Spleen (tissue), 13 donors: ENCODE data around the gene SNW1. TPM values are rescaled to one million over a fixed set of nuclear protein-coding genes. Genes with fewer than 3 reads are reported as not detected.
A peak's percentile ranks its signal among the peaks of the same experiment; 100 is the strongest.

Experiments used
- DNase-seq: peaks from one replicate; pipeline ENCODE4 v3.0.0-alpha.2; 2020
- H3K27ac ChIP-seq, 8 donors: fragments of 200-600 bp; sonication (generic) in 7 of 8; 1 replicate in 4 of 8; 2 replicates in 4 of 8; pipeline versions ENCODE4 v1.5.0 to v1.8.0; 2016 to 2021; ENCODE audit warnings: inconsistent platforms in 4 of 8, mild to moderate bottlenecking in 4 of 8, moderate library complexity in 1 of 8
- H3K27me3 ChIP-seq, 7 donors: fragments of 200-600 bp; sonication (generic) in 6 of 7; replicated peaks in 1 of 7; 1 replicate in 4 of 7; 2 replicates in 3 of 7; pipeline versions ENCODE4 v1.5.0 to v1.8.0; 2016 to 2021; ENCODE audit warnings: inconsistent platforms in 3 of 7, mild to moderate bottlenecking in 1 of 7
- H3K36me3 ChIP-seq, 6 donors: fragments of 200-600 bp; sonication (generic) in 5 of 6; 1 replicate in 4 of 6; 2 replicates in 2 of 6; pipeline versions ENCODE4 v1.5.0 to v1.8.0; 2016 to 2021; ENCODE audit warnings: inconsistent platforms in 2 of 6
- H3K4me1 ChIP-seq, 6 donors: fragments of 200-600 bp; sonication (generic) in 5 of 6; 1 replicate in 3 of 6; 2 replicates in 3 of 6; pipeline versions ENCODE4 v1.5.0 to v1.8.0; 2016 to 2021; ENCODE audit warnings: inconsistent platforms in 3 of 6
- H3K4me3 ChIP-seq, 8 donors: fragments of 200-600 bp; sonication (generic) in 7 of 8; 1 replicate in 4 of 8; 2 replicates in 4 of 8; pipeline versions ENCODE4 v1.5.0 to v1.8.0; 2016 to 2021; ENCODE audit warnings: inconsistent platforms in 4 of 8, mild to moderate bottlenecking in 4 of 8, moderate library complexity in 2 of 8
- H3K9me3 ChIP-seq, 8 donors: fragments of 200-600 bp; sonication (generic) in 7 of 8; 1 replicate in 4 of 8; 2 replicates in 4 of 8; pipeline versions ENCODE4 v1.5.0 to v1.8.0; 2016 to 2021; ENCODE audit warnings: inconsistent platforms in 4 of 8
- POLR2A ChIP-seq, 3 donors: fragments of 450-650 bp; IDR thresholded peaks; one replicate each; pipeline ENCODE4 v1.5.1; 2017; ENCODE audit warnings: antibody characterized with exemption in 3 of 3, mild to moderate bottlenecking in 1 of 3
- POLR2AphosphoS5 ChIP-seq, 3 donors: sonication (generic); formaldehyde crosslinking; IDR thresholded peaks; one replicate each; pipeline ENCODE4 v1.5.1; 2017; ENCODE audit warnings: antibody characterized with exemption in 3 of 3
- WGBS, 5 donors: extraction: QIAGEN DNeasy Blood & Tissue Kit in 3 of 5; methylation state at CpG; one replicate each; pipeline versions ENCODE4 v1.1.5 to v1.1.7; 2013 to 2018; 5-methylcytosine and 5-hydroxymethylcytosine counted together
- intact Hi-C: fragments of 100-400 bp; cut with DNase I; formaldehyde crosslinking; loops from one replicate; pipeline ENCODE4 v1.15.0; 2023; ENCODE audit warnings: low total_unique reads
- long read RNA-seq, 2 donors: transcript quantifications; one replicate each; lab custom pipeline, GENCODE V29; 2026
- polyA plus RNA-seq, 3 donors: library from polyadenylated mRNA; stranded (reverse); fragments of 200-250 nt; gene quantifications; one replicate each; pipeline ENCODE4 v1.2.1, GENCODE V29; 2013
- total RNA-seq, 7 donors: library from RNA; depleted of rRNA in 3 of 7; stranded (reverse); fragments of >200 nt in 3 of 7; fragmentation: NEBNext Ultra II Directional in 4 of 7; extraction: Animal tissue kit (Norgen Biotek cat#: 25700) in 4 of 7; gene quantifications; one replicate each; pipeline versions ENCODE4 v1.1.0 to v1.2.1, GENCODE V29; 2016 to 2021
- TF ChIP-seq, protein P1 (sequence below), 11 experiments: fragments of 200-600 bp in 7 of 11; fragments of 450-650 bp in 4 of 11; sonication (generic) in 4 of 11; IDR thresholded peaks in 8 of 11; conservative IDR thresholded peaks in 3 of 11; 1 replicate in 7 of 11; 2 replicates in 4 of 11; pipeline versions ENCODE4 v1.4.0 to v1.8.0; 2016 to 2021; ENCODE audit warnings: antibody characterized with exemption in 11 of 11, inconsistent platforms in 4 of 11, mild to moderate bottlenecking in 1 of 11
- donor health status: healthy with polysubstance abuse.
- donor health status: DM: no; HTN: no; CAD: no; lungs with moderate emphysema.
- donor health status: DM: no; HTN: no; CAD: no.
- donor health status: Bipolar disorder and iron deficiency.
- donor health status: healthy.
- donor health status: DM: no; HTN: no; CAD: no.
- donor health status: DM: yes; HTN: yes; CAD: no.

The SNW1 gene
- 10 to 100 TPM; 46.3 to 77.3 (median 69.5) TPM for total RNA-seq
- 10 to 100 TPM; 35.2 to 46.1 (median 38.4) TPM for polyA plus RNA-seq
- long read RNA-seq, donor 1, transcript SNW1-201 (14 exons, 2,163 nt) = major isoform, 9 of 25 reads
- long read RNA-seq, donor 1, partial matches to known transcripts = 14 of 25 reads
- long read RNA-seq, donor 1, other reads (novel, unspliced or antisense) = 0 of 25 reads
- long read RNA-seq, donor 2, transcript SNW1-201 (14 exons, 2,163 nt) = major isoform, 7 of 16 reads
- long read RNA-seq, donor 2, partial matches to known transcripts = 8 of 16 reads
- long read RNA-seq, donor 2, other reads (novel, unspliced or antisense) = 0 of 16 reads

DNA sequence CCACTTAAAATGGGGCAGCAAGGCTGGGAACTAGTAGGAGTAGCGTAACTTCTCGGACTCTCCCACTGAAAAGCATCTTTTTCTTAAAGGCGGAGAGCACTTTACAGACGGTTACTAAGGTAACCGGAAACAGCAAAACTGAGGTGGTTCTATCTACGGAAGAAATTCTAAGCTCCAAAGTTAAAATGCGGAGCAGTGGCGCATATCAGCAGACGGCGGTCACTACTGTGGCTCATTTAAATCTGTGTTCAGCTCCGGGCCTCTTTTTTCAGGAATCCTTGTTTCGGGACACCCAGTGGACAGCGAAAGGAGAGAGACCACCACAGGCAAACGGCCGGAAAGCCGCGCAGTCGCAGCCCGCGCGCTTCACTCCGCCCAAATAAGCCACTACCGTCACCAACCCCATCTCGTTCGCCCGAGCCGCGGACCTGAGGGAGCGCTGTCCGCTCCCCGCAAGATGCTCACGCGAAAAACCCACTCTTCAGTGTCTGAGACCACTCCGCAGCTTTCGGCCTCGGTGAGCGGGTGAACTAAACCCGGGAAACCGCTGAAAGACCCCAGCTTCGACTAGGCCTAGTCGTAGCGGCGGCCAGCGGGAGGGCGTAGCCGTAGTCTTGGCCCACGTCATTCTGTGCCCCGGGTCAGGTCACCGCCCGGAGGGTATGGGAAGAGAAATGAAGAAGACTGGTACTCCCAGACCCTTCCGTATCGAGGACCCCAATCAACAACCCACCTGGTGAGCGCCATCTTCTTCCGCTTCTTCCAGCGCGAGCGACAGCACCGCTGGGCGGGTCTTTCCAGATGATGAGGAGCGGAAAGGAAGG lies at the start of gene SNW1:
Gene SNW1, minus strand, starts transcription at position 776 of the 824 bp plus-strand sequence. Its CDS starts 29 bp downstream, at position 747.
- H3K4me3 ChIP-seq = peak within 1 kb of the TSS; percentile 79 to 99 (median 92)
- H3K27me3 ChIP-seq = no peaks in the 10 kb centered on the region
- WGBS, 5 donors = 0 to 1% (median 0%) methylated on average over 47 to 60 of the region's 60 CpGs
- intact Hi-C loops = no loop called here
- peaks cover 30 to 59% (median 47%) of the 10 kb centered on the region in 6 donors for H3K4me1 ChIP-seq
- peak; percentile 97 for DNase-seq
- TF ChIP-seq POLR2AphosphoS5 (IDR thresholded peaks at IDR 0.05) (peak; percentile 93 to 98 (median 95)), POLR2A (IDR thresholded peaks at IDR 0.05) (peak in 1 of 3 donors; percentile 5)
- TF ChIP-seq, protein P1, sequence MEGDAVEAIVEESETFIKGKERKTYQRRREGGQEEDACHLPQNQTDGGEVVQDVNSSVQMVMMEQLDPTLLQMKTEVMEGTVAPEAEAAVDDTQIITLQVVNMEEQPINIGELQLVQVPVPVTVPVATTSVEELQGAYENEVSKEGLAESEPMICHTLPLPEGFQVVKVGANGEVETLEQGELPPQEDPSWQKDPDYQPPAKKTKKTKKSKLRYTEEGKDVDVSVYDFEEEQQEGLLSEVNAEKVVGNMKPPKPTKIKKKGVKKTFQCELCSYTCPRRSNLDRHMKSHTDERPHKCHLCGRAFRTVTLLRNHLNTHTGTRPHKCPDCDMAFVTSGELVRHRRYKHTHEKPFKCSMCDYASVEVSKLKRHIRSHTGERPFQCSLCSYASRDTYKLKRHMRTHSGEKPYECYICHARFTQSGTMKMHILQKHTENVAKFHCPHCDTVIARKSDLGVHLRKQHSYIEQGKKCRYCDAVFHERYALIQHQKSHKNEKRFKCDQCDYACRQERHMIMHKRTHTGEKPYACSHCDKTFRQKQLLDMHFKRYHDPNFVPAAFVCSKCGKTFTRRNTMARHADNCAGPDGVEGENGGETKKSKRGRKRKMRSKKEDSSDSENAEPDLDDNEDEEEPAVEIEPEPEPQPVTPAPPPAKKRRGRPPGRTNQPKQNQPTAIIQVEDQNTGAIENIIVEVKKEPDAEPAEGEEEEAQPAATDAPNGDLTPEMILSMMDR (IDR thresholded peaks at IDR 0.05 in 8 of 11, conservative IDR thresholded peaks at IDR 0.05 in 3 of 11) = peak in 4 of 11 experiments; percentile 1 to 17 (median 6)
- H3K9me3 ChIP-seq = no peaks in the 10 kb centered on the region
- peaks cover 0 to 18% (median 6%) of the 10 kb centered on the region in 6 donors for H3K36me3 ChIP-seq
- H3K27ac ChIP-seq = peak within 1 kb of the TSS; percentile 93 to 97 (median 96)

DNA sequence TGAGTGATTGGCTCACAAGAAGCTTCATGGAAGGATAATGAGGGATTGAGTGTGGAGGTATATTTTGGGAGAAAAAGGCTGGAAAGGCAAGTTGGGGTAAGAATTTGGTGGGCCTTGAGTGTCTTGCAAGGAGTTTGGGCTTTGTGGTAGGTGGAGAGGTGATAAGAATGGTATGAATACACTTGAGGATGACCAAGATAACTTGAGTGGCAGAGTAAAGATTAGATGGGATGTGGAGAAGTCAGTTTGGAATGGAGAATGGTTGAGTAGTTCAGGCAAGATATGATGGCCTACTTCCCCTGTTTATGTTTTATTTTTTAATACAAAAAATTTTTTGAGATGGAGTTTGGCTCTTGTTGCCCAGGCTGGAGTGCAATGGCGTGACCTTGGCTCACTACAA lies 48.1 kb upstream of the SNW1 start:
- Histone ChIP-seq H3K27ac (no peak overlapping the region), H3K9me3 (no peaks in the 10 kb centered on the region), H3K27me3 (no peaks in the 10 kb centered on the region), H3K4me3 (no peak overlapping the region), H3K4me1 (no peaks in the 10 kb centered on the region), H3K36me3 (no peaks in the 10 kb centered on the region)
- intact Hi-C loops = no loop called here
- WGBS, 5 donors = 93 to 100% (median 96%) methylated on average over 1 of the region's 1 CpG
- DNase-seq = no peak
- no peak for TF ChIP-seq POLR2AphosphoS5 (IDR thresholded peaks at IDR 0.05)
- TF ChIP-seq, protein P1 (IDR thresholded peaks at IDR 0.05 in 8 of 11, conservative IDR thresholded peaks at IDR 0.05 in 3 of 11) = no peak
- TF ChIP-seq POLR2A (IDR thresholded peaks at IDR 0.05) = no peak

DNA sequence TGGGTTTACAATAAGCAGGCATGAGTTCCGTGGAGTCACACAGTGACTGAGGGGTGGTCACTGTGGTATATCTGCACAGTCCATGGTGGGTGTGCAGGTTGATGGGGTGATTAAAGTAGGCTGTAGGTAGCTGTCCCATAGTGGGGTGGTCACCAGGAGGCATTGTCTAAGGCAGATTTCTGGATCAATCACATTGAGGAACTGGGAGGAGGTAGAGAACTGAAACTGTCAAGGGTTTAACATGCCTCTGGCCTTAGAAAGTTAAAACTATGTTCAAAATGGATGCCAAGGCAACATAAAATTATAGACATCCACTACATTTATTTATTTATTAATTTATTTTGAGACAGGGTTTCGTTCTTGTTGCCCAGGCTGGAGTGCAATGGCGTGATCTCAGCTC lies 47.3 kb upstream of the SNW1 start:
- Histone ChIP-seq H3K36me3 (no peaks in the 10 kb centered on the region), H3K4me3 (no peak overlapping the region), H3K27ac (no peak overlapping the region), H3K9me3 (no peaks in the 10 kb centered on the region), H3K27me3 (no peaks in the 10 kb centered on the region), H3K4me1 (no peaks in the 10 kb centered on the region)
- DNase-seq = no peak
- WGBS, 5 donors = 93 to 99% (median 96%) methylated on average over 3 of the region's 3 CpGs
- intact Hi-C loops = no loop called here
- no peak for TF ChIP-seq POLR2A (IDR thresholded peaks at IDR 0.05)

DNA sequence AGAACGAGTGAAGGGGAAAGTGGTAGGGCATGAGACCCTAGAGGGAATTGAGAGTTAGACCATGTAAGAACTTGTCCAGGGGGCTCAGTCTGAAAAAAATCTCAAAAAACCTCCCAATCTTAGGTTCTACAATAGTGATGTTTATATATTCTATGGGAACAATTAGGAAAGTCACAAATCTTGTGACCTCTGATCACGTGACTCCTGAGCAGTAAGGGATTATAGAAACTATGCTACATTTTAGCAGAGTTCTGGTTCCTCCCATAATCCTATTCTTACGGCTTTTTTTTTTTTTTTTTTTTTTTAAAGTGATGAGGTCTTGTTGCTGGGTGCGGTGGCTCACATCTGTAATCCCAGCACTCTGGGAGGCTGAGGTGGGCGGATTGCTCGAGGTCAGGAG lies 44.8 kb upstream of the SNW1 start:
- intact Hi-C loops = no loop called here
- TF ChIP-seq POLR2A (IDR thresholded peaks at IDR 0.05) (no peak), POLR2AphosphoS5 (IDR thresholded peaks at IDR 0.05) (no peak)
- TF ChIP-seq, protein P1 (IDR thresholded peaks at IDR 0.05 in 8 of 11, conservative IDR thresholded peaks at IDR 0.05 in 3 of 11) = no peak
- 78 to 94% (median 86%) methylated on average over 6 of the region's 6 CpGs for WGBS, 5 donors
- no peak overlapping the region for H3K4me3 ChIP-seq
- DNase-seq = no peak
- no peak overlapping the region for H3K27ac ChIP-seq
- no peaks in the 10 kb centered on the region for H3K9me3 ChIP-seq
- H3K36me3 ChIP-seq = no peaks in the 10 kb centered on the region
- H3K27me3 ChIP-seq = no peaks in the 10 kb centered on the region
- H3K4me1 ChIP-seq = peaks cover 0 to 9% (median 3%) of the 10 kb centered on the region in 6 donors
